IMR-90 (cell line): ENCODE results near the gene MAN2A2. TPM values are rescaled to one million over a fixed set of nuclear protein-coding genes. Genes with fewer than 3 reads are reported as not detected.

ENCODE experiments used
- ATAC-seq: fragments of 200-7000 bp; cut with Tn5 transposase; 2 replicates; pipeline ENCODE4 v1.9.1; 2020; ENCODE audit warnings: low read depth, mild to moderate bottlenecking, moderate library complexity
- BruUV-seq: library from RNA; stranded (reverse); fragments of 400-500 nt; replicated peaks from 2 replicates; lab custom pipeline; 2021; lab: Mats Ljungman, UMichigan
- CTCF ChIA-PET: fragments of 300-600 bp; formaldehyde crosslinking; extraction: SDS; loops from one replicate; lab custom pipeline; 2021; ENCODE audit warnings: antibody characterized with exemption; lab: Yijun Ruan, JAX
- POLR2A ChIA-PET: fragments of 300-600 bp; sonication (Branson Sonifier 250); formaldehyde crosslinking; loops from one replicate; lab custom pipeline; 2022; ENCODE audit warnings: antibody characterized with exemption; ENCODE audit not compliant: unreplicated experiment; lab: Charles Lee
- DNase-seq: peaks from one replicate; pipeline ENCODE4 v3.0.0; 2013
- H2AFZ ChIP-seq: replicated peaks from 2 replicates; pipeline ENCODE3; 2013; ENCODE audit warnings: low read length, mild to moderate bottlenecking; ENCODE audit not compliant: poor library complexity
- H2AK5ac ChIP-seq: 2 replicates; pipeline ENCODE4 v1.6.1; 2013; ENCODE audit warnings: low read depth, low read length, inconsistent platforms
- H2AK9ac ChIP-seq: replicated peaks from 2 replicates; pipeline ENCODE3; 2013; ENCODE audit warnings: mild to moderate bottlenecking, low read depth, low read length, moderate library complexity; ENCODE audit not compliant: poor library complexity
- H2BK120ac ChIP-seq: 2 replicates; pipeline ENCODE4 v1.6.1; 2013; ENCODE audit warnings: low read depth, low read length, inconsistent platforms
- H2BK15ac ChIP-seq: 3 replicates; pipeline ENCODE4 v1.6.1; 2013; ENCODE audit warnings: low read depth, low read length, inconsistent platforms
- H2BK20ac ChIP-seq: 2 replicates; pipeline ENCODE4 v1.6.1; 2013; ENCODE audit warnings: low read depth, mild to moderate bottlenecking, inconsistent platforms, low read length, moderate library complexity
- H2BK5ac ChIP-seq: 2 replicates; pipeline ENCODE4 v1.6.1; 2013; ENCODE audit warnings: mild to moderate bottlenecking, low read depth, low read length, inconsistent platforms; ENCODE audit not compliant: poor library complexity, severe bottlenecking
- H3K14ac ChIP-seq: replicated peaks from 2 replicates; pipeline ENCODE4 v1.6.1; 2013; ENCODE audit warnings: low read depth, low read length, inconsistent platforms
- H3K18ac ChIP-seq: 2 replicates; pipeline ENCODE4 v1.6.1; 2013; ENCODE audit warnings: low read depth, low read length, control low read depth
- H3K23ac ChIP-seq: 2 replicates; pipeline ENCODE4 v1.6.1; 2013; ENCODE audit warnings: low read depth, low read length, inconsistent platforms
- H3K27ac ChIP-seq: 2 replicates; pipeline ENCODE4 v1.5.1; 2013; ENCODE audit warnings: mild to moderate bottlenecking, control low read depth, low read length; ENCODE audit not compliant: insufficient read depth
- H3K27me3 ChIP-seq: 2 replicates; pipeline ENCODE4 v1.6.1; 2013; ENCODE audit warnings: low read length; ENCODE audit not compliant: control insufficient read depth, insufficient read depth
- H3K36me3 ChIP-seq: 2 replicates; pipeline ENCODE4 v1.6.1; 2013; ENCODE audit warnings: low read length, mixed read lengths; ENCODE audit not compliant: control insufficient read depth, insufficient read depth
- H3K4ac ChIP-seq: 2 replicates; pipeline ENCODE4 v1.6.1; 2013; ENCODE audit warnings: low read depth, low read length, inconsistent platforms
- H3K4me1 ChIP-seq: 2 replicates; pipeline ENCODE4 v1.6.1; 2013; ENCODE audit warnings: low read length, mixed read lengths; ENCODE audit not compliant: control insufficient read depth, insufficient read depth
- H3K4me2 ChIP-seq: 2 replicates; pipeline ENCODE4 v1.6.1; 2013; ENCODE audit warnings: low read depth, mild to moderate bottlenecking, control low read depth, low read length, moderate library complexity
- H3K4me3 ChIP-seq: 2 replicates; pipeline ENCODE4 v1.5.1; 2013; ENCODE audit warnings: low read depth, mild to moderate bottlenecking, control low read depth, low read length, moderate library complexity; ENCODE audit not compliant: insufficient read depth
- H3K56ac ChIP-seq: 2 replicates; pipeline ENCODE4 v1.6.1; 2013; ENCODE audit warnings: low read length, inconsistent platforms; ENCODE audit not compliant: insufficient read depth; ENCODE audit errors: extremely low read depth
- H3K79me1 ChIP-seq, 2 experiments: 2 replicates each; pipeline ENCODE4 v1.6.1; 2013; ENCODE audit warnings: low read length in 2 of 2, inconsistent platforms in 1 of 2, low read depth in 1 of 2
- H3K9ac ChIP-seq: 2 replicates; pipeline ENCODE4 v1.6.1; 2013; ENCODE audit warnings: low read depth, low read length, control low read depth
- H3K9me1 ChIP-seq: 2 replicates; pipeline ENCODE4 v1.6.1; 2013; ENCODE audit warnings: low read length, inconsistent platforms; ENCODE audit not compliant: insufficient read depth
- H3K9me3 ChIP-seq: 2 replicates; pipeline ENCODE4 v1.6.1; 2013; ENCODE audit warnings: low read length; ENCODE audit not compliant: control insufficient read depth, insufficient read depth
- H4K20me1 ChIP-seq: 2 replicates; pipeline ENCODE4 v1.6.1; 2013; ENCODE audit warnings: low read length, inconsistent platforms; ENCODE audit not compliant: insufficient read depth
- H4K5ac ChIP-seq: 2 replicates; pipeline ENCODE4 v1.6.1; 2013; ENCODE audit warnings: mild to moderate bottlenecking, low read depth, low read length, control low read depth
- H4K8ac ChIP-seq, 2 experiments: 2 replicates each; pipeline ENCODE4 v1.6.1; 2013; ENCODE audit warnings: low read depth in 2 of 2, low read length in 2 of 2, control low read depth in 1 of 2, inconsistent platforms in 1 of 2
- H4K91ac ChIP-seq: 2 replicates; pipeline ENCODE4 v1.6.1; 2013; ENCODE audit warnings: low read depth, low read length, inconsistent platforms; ENCODE audit not compliant: insufficient read depth
- CEBPB ChIP-seq: IDR thresholded peaks from 2 replicates; pipeline ENCODE4 v1.6.1; 2012; ENCODE audit warnings: low read depth, low read length, improper control_type of control experiment
- POLR2A ChIP-seq: IDR thresholded peaks from 2 replicates; pipeline ENCODE4 v1.6.1; 2012; ENCODE audit warnings: mild to moderate bottlenecking, low read depth, low read length
- RAD21 ChIP-seq: IDR thresholded peaks from 2 replicates; pipeline ENCODE4 v1.6.1; 2012; ENCODE audit warnings: low read length, improper control_type of control experiment
- RFX5 ChIP-seq: IDR thresholded peaks from 2 replicates; pipeline ENCODE4 v1.8.0; 2012; ENCODE audit warnings: low read depth, mild to moderate bottlenecking, low read length, moderate library complexity
- SMC3 ChIP-seq: fragments of 150-350 bp; IDR thresholded peaks from 2 replicates; pipeline ENCODE4 v1.6.1; 2016; ENCODE audit warnings: low read depth, mild to moderate bottlenecking, antibody characterized with exemption, low read length, moderate library complexity
- WGBS, 2 experiments: methylation state at CpG; one replicate each; pipeline versions ENCODE4 v1.1.5 to v1.1.7; 2013; ENCODE audit warnings: missing lambda C conversion rate in 2 of 2; ENCODE audit not compliant: insufficient read length in 1 of 2; ENCODE audit errors: extremely low coverage in 2 of 2; 5-methylcytosine and 5-hydroxymethylcytosine counted together
- dilution Hi-C: fragments of 300-500 bp; cut with HindIII; formaldehyde crosslinking; loops from one replicate; pipeline ENCODE4 v1.14.3; 2018; ENCODE audit warnings: low sequenced_read_pairs; ENCODE audit not compliant: unreplicated experiment
- in situ Hi-C: fragments of 300-500 bp; cut with MboI; formaldehyde crosslinking; loops from 3 replicates; pipeline ENCODE4 v1.14.3; 2019; ENCODE audit warnings: low sequenced_read_pairs, inconsistent platforms, mixed read lengths
- intact Hi-C: fragments of 100-400 bp; cut with micrococcal nuclease; formaldehyde crosslinking; loops from 2 replicates; pipeline ENCODE4 v1.10.0; 2022
- polyA plus RNA-seq, 3 experiments: library from polyadenylated mRNA; depleted of rRNA; stranded (reverse); fragments of >200 nt; gene quantifications; 2 replicates each; pipeline ENCODE4 v1.2.3, GENCODE V29; 2012; ENCODE audit warnings: low replicate concordance in 1 of 3
- total RNA-seq: library from RNA; depleted of rRNA; stranded (reverse); fragments of >200 nt; gene quantifications from 2 replicates; pipeline ENCODE4 v1.2.3, GENCODE V29; 2012
- TF ChIP-seq, protein P1 (sequence below): conservative IDR thresholded peaks from 2 replicates; pipeline ENCODE4 v1.5.1; 2012; ENCODE audit warnings: mild to moderate bottlenecking, low read depth, low read length, improper control_type of control experiment

Gene MAN2A2
- total and polyA plus RNA-seq, 2 of the 4 experiments (the other 2 are of a cell fraction), result 3.4 to 52.5 TPM

DNA sequence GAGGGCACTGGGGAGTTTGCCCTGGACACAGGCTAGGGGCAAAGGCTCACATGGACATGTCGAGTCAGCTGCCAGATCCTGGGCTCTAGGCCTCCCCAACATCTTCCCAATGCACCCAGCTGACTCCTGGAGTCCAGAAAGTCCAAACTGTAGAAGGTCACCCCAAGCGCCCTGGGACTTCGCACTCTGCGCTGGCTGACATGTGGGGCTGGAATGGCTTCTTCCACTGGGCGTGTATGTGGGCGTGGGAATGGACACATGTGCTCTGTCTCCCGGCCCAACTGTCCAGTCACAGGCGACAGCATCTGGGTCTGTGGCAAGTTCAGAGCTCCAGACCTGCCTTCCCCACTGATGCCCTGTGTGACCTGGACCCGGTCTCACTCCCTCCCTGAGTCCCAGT lies 48.0 kb upstream of the MAN2A2 start:
- no peak overlapping the region for H2BK15ac ChIP-seq
- dilution Hi-C loops, result no loop called here
- no peak overlapping the region for H4K8ac ChIP-seq
- H3K79me1 ChIP-seq, result no peaks in the 10 kb centered on the region
- no peak overlapping the region for H3K4me2 ChIP-seq
- ChIA-PET CTCF (no interaction called here), POLR2A (no interaction called here)
- H2BK5ac ChIP-seq, result no peak overlapping the region
- no peak overlapping the region for H3K23ac ChIP-seq
- no peak overlapping the region for H2AK5ac ChIP-seq
- no peak overlapping the region for H3K56ac ChIP-seq
- no peak overlapping the region for H2BK120ac ChIP-seq
- no peak overlapping the region for H4K91ac ChIP-seq
- H3K4me1 ChIP-seq, result peaks cover 8% of the 10 kb centered on the region
- TF ChIP-seq RFX5 (no peak), SMC3 (no peak), POLR2A (no peak), RAD21 (no peak), CEBPB (no peak)
- TF ChIP-seq, protein P1, sequence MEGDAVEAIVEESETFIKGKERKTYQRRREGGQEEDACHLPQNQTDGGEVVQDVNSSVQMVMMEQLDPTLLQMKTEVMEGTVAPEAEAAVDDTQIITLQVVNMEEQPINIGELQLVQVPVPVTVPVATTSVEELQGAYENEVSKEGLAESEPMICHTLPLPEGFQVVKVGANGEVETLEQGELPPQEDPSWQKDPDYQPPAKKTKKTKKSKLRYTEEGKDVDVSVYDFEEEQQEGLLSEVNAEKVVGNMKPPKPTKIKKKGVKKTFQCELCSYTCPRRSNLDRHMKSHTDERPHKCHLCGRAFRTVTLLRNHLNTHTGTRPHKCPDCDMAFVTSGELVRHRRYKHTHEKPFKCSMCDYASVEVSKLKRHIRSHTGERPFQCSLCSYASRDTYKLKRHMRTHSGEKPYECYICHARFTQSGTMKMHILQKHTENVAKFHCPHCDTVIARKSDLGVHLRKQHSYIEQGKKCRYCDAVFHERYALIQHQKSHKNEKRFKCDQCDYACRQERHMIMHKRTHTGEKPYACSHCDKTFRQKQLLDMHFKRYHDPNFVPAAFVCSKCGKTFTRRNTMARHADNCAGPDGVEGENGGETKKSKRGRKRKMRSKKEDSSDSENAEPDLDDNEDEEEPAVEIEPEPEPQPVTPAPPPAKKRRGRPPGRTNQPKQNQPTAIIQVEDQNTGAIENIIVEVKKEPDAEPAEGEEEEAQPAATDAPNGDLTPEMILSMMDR, result no peak
- in situ Hi-C loops, result no loop called here
- H3K27ac ChIP-seq, result no peak overlapping the region
- H2AFZ ChIP-seq, result no peak overlapping the region
- DNase-seq (no peak), ATAC-seq (no peak)
- BruUV-seq, result no TSS peak
- no peak overlapping the region for H3K4ac ChIP-seq
- H4K5ac ChIP-seq, result no peak overlapping the region
- H3K9me3 ChIP-seq, result no peaks in the 10 kb centered on the region
- intact Hi-C loops, result no loop called here
- H2BK20ac ChIP-seq, result no peak overlapping the region
- H3K36me3 ChIP-seq, result no peaks in the 10 kb centered on the region
- H2AK9ac ChIP-seq, result no peak overlapping the region
- H3K27me3 ChIP-seq, result no peaks in the 10 kb centered on the region
- H3K9ac ChIP-seq, result no peak overlapping the region
- H4K20me1 ChIP-seq, result no peaks in the 10 kb centered on the region
- H3K9me1 ChIP-seq, result peaks cover 3% of the 10 kb centered on the region; the same call in 1 of the 2 replicates
- no peak overlapping the region for H3K14ac ChIP-seq
- WGBS, 2 experiments, result 81% methylated on average over 3 of the region's 9 CpGs; no CpG with 5 or more reads in 1 of the 2 experiments
- no peak overlapping the region for H3K18ac ChIP-seq
- no peak overlapping the region for H3K4me3 ChIP-seq
